ENCODE results near the gene C6orf132.

C6orf132 gene

DNA sequence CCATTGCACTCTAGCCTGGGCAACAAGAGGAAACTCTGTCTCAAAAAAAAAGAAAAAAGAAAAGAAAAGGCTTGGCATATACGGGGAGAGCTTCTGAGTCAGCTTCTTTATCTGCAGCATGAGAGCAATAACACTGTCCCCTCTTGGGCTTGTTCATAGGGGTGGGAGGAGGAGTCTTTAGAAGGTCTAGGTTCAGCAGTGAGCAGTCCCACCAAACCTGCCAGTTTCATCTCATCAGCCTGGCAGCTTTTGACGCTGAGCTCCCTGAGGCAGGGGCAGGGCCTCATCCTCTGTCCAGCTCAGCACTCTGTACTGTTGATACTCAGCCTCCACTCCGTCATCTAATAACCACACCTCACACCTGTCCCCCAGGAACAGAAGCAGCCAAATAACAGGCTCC lies 5.6 kb upstream of the C6orf132 start:
- TF ChIP-seq, protein P1, sequence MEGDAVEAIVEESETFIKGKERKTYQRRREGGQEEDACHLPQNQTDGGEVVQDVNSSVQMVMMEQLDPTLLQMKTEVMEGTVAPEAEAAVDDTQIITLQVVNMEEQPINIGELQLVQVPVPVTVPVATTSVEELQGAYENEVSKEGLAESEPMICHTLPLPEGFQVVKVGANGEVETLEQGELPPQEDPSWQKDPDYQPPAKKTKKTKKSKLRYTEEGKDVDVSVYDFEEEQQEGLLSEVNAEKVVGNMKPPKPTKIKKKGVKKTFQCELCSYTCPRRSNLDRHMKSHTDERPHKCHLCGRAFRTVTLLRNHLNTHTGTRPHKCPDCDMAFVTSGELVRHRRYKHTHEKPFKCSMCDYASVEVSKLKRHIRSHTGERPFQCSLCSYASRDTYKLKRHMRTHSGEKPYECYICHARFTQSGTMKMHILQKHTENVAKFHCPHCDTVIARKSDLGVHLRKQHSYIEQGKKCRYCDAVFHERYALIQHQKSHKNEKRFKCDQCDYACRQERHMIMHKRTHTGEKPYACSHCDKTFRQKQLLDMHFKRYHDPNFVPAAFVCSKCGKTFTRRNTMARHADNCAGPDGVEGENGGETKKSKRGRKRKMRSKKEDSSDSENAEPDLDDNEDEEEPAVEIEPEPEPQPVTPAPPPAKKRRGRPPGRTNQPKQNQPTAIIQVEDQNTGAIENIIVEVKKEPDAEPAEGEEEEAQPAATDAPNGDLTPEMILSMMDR (IDR thresholded peaks at IDR 0.05), result no peak

DNA sequence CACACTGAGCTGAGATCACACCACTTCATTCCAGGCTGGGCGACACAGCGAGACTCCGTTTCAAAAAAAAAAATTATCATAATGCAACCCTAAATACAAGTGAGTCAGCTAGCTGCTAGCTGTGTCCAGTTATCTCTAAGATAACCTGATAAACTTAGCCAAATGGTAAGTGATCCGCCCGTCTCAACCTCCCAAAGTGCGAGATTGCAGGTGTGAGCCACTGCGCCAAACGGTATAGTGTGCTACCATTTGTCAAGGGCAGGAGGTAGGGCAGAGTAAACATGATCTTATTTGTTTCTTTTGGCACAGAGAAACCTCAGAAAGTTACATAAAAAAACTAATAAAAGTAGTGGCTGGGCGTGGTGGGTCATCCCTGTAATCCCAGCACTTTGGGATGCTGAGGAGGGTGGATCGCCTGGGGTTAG lies 4.7 kb upstream of the C6orf132 start:
- TF ChIP-seq, protein P1 (IDR thresholded peaks at IDR 0.05), result no peak

DNA sequence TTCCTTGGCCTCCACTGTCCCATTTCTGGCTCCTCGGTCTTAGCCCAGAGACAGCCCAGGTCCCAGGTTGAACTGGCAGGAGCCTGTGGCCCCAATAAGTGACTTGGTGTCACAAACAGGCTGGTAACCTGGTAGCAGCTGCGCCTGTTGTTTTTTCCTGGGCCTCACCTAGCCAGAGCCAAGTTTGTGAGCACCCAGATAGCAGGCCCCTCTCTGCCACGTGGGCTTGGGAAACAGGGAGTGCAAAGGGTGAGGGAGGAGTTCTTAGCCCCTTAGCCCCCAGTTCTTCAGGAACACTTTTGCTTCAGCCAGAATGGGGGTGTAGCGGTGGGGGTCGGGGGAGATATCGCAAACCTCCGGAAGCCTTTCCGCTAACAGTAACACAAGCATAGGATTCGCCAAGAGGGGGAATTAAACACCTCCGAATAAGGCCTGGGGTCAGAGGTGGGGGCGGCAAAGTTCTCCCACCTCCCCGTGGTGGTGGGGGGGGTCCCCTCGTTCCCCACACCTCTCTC lies 760 bp downstream of the C6orf132 start:
- TF ChIP-seq, protein P1 (IDR thresholded peaks at IDR 0.05), result no peak

DNA sequence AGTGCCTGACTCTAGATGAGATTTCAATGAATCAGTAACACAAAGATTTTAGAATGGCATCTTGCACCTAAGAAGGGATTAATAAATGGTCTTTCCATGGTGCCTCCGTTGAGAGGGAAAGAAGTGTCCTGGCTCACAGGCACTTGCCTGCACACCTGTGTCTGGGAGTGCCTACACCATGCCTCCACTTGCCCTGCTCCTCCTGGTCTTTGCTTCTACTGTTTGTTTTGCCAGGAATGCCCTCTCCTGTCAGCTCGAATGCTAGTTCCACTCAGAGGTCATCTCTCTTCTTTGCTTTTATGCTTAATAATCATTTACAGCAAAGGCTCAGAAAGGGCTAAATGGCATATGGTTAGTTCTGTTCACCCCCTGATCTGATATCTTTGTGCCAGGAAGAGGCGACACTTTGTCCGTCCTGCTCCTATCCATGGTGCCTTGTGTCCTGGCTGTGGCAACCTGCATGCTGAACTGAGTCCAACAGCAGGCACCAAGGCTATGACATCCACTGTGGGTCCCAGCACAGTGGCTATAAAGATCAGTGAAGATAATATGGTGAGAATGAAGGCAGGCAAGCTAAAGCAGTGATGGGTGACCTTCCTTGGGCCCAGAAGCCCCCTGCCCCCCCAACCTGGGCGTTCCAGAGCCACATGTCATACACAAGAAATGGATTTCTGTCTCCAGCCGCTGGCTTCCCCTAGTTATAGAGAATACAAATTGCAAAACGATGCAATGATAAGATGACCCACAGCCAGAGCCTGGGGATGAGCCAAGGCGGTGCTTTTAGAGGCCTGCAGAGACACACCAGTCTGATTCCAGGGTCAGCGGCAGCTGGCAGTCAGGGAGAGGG lies 1.4 kb downstream of the C6orf132 start:
- TF ChIP-seq, protein P1 (IDR thresholded peaks at IDR 0.05), result no peak

DNA sequence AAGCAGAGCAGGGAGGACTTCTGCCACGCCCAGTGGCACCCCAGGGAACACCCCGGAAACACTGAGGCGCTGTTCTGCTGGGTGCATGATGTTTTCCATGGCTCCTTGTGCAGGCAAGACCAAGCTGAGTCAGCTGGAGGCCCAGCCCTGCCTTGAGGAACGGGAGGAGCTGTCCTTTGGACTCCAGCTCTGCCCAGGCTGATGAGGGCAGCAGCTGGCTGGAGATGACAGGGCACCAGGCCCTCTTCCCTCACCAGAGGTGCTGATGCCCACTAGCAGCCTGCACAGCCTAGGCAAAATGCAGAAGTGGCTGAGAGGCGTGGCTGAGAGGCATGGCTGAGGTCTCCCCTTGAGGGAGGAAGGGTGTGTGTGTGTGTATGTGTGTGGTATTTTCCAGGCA lies 2.4 kb downstream of the C6orf132 start:
- TF ChIP-seq, protein P1 (IDR thresholded peaks at IDR 0.05), result no peak

DNA sequence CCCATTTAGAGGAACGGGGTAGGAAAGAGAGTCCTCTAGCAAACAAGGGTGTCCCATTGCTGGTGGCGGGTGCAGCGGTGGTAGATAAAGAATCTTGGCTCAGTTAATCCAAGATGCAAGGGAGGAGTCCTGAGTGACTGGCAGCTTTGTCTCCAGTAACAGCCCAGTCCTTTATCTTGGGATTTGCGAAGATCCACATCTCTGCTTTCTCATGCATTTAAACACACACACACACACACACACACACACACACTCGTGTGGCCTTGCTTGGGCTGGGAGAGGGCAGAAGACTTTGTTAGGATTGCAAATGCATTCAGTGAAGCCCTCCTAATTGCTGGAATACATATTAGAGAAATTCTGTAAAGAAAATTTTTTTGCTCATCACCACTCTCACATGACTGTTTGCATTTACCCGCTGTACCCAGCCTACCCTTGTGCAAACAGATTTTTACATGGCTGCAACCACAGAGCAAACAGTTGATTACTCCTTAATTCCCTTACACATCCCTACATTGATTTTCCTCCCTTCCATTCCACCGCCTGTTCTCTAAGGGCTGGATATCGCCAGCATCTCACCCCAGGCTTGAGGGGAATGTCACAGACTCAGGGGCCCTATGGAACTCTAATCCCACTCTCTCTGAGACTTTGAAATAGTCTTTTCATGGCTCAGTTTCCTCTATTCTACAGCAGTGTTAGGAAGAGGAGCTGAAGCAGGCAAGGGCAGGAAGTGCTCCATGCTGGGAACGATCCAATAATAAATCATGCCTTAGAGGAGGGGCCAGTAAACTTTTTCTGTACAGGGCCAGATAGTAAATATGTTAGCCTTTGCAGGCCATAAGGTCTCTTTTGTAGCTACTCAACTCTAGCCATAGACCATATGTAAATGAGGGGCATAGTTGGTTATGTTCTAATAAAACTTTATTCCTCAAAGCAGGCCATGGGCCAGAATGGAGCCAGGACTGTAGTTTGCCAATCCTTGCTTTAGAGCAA lies 3.5 kb downstream of the C6orf132 start:
- TF ChIP-seq, protein P1 (IDR thresholded peaks at IDR 0.05), result no peak

DNA sequence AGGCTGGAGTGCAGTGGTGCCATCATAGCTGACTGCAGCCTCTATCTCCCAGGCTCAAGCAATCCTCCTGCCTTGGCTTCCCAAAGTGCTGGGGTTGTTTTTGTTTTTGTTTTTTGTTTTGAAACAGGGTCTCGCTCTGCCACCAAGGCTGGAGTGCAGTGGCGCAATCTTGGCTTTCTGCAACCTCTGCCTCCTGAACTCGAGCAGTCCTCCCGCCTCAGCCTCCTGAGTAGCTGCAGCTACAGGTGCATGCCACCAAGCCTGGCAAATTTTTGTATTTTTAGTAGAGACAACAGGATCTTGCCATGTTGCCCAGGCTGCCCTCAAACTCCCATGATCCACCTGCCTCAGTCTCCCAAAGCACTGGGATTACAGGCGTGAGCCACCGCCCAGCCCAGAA lies 4.2 kb downstream of the C6orf132 start:
- TF ChIP-seq, protein P1 (IDR thresholded peaks at IDR 0.05), result no peak
